Activated CD8-positive, alpha-beta memory T cell treated with anti-CD3 and anti-CD28 coated beads, Interleukin-2, amount 50 U/mL, for 24 hours (primary cell): ENCODE results near the gene KRT7.

Experiments used
- DNase-seq: peaks from one replicate; pipeline ENCODE4 v3.0.0-alpha.2; 2020; ENCODE audit errors: extremely low read depth

The KRT7 gene

GRCh38 chr12:52199294-52199919 lies 33.6 kb upstream of the KRT7 start:
- no peak for DNase-seq

- DNase-seq, result no peak
Measured at GRCh38 chr12:52200086-52200780, 32.8 kb upstream of the KRT7 start.

GRCh38 chr12:52200781-52201450 lies 32.1 kb upstream of the KRT7 start:
- DNase-seq, result no peak

GRCh38 chr12:52201451-52201839 lies 31.6 kb upstream of the KRT7 start:
- no peak for DNase-seq

- no peak for DNase-seq
Measured at GRCh38 chr12:52202361-52203078, 30.5 kb upstream of the KRT7 start.

- DNase-seq, result no peak
Measured at GRCh38 chr12:52203079-52203921, 29.7 kb upstream of the KRT7 start.

- DNase-seq, result no peak
Measured at GRCh38 chr12:52204095-52204930, 28.7 kb upstream of the KRT7 start.

- no peak for DNase-seq
Measured at GRCh38 chr12:52204931-52205505, 28.0 kb upstream of the KRT7 start.

- no peak for DNase-seq
Measured at GRCh38 chr12:52205612-52206303, 27.3 kb upstream of the KRT7 start.

GRCh38 chr12:52206304-52207040 lies 26.6 kb upstream of the KRT7 start:
- no peak for DNase-seq

GRCh38 chr12:52207106-52207505 lies 25.9 kb upstream of the KRT7 start:
- no peak for DNase-seq

- no peak for DNase-seq
Measured at GRCh38 chr12:52207895-52208294, 25.1 kb upstream of the KRT7 start.

- DNase-seq, result no peak
Measured at GRCh38 chr12:52208424-52209165, 24.4 kb upstream of the KRT7 start.

- no peak for DNase-seq
Measured at GRCh38 chr12:52209321-52209720, 23.7 kb upstream of the KRT7 start.

- no peak for DNase-seq
Measured at GRCh38 chr12:52210186-52210924, 22.7 kb upstream of the KRT7 start.

GRCh38 chr12:52210925-52211650 lies 22.0 kb upstream of the KRT7 start:
- DNase-seq, result no peak
